Omental fat pad (tissue), 4 donors: ENCODE results near the gene AKAP12. TPM values are rescaled to one million over a fixed set of nuclear protein-coding genes. Genes with fewer than 3 reads are reported as not detected.
"Not testable (repeated sequence)": the region's sequence is repeated elsewhere in the genome, so short reads cannot be mapped to it uniquely, and the experiment has no call there.

Experiments
- ATAC-seq: fragments of 150-250 bp; one replicate; pipeline ENCODE4 v1.9.1; 2016; ENCODE audit warnings: mild to moderate bottlenecking, moderate library complexity; ENCODE audit not compliant: low FRiP score
- DNase-seq: peaks from one replicate; pipeline ENCODE4 v3.0.0-alpha.2; 2019; ENCODE audit warnings: low spot score
- total RNA-seq, 4 donors: library from RNA; depleted of rRNA; stranded (reverse); fragments of >200 nt; gene quantifications; one replicate each; pipeline ENCODE4 v1.1.0, GENCODE V29; 2016
- TF ChIP-seq, protein P1 (sequence below), 3 donors: fragments of 450-650 bp; IDR thresholded peaks; one replicate each; pipeline ENCODE4 v1.5.1; 2016 to 2017; ENCODE audit warnings: antibody characterized with exemption in 3 of 3, mild to moderate bottlenecking in 3 of 3, moderate library complexity in 2 of 3

AKAP12 gene
- total RNA-seq, 4 donors from 2014 or later = 151 to 488 (median 216) TPM

DNA sequence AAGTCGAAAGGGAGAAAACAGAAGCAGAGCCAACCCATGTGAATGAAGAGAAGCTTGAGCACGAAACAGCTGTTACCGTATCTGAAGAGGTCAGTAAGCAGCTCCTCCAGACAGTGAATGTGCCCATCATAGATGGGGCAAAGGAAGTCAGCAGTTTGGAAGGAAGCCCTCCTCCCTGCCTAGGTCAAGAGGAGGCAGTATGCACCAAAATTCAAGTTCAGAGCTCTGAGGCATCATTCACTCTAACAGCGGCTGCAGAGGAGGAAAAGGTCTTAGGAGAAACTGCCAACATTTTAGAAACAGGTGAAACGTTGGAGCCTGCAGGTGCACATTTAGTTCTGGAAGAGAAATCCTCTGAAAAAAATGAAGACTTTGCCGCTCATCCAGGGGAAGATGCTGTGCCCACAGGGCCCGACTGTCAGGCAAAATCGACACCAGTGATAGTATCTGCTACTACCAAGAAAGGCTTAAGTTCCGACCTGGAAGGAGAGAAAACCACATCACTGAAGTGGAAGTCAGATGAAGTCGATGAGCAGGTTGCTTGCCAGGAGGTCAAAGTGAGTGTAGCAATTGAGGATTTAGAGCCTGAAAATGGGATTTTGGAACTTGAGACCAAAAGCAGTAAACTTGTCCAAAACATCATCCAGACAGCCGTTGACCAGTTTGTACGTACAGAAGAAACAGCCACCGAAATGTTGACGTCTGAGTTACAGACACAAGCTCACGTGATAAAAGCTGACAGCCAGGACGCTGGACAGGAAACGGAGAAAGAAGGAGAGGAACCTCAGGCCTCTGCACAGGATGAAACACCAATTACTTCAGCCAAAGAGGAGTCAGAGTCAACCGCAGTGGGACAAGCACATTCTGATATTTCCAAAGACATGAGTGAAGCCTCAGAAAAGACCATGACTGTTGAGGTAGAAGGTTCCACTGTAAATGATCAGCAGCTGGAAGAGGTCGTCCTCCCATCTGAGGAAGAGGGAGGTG, 112.9 kb downstream of the AKAP12 start:
- no peak for DNase-seq

DNA sequence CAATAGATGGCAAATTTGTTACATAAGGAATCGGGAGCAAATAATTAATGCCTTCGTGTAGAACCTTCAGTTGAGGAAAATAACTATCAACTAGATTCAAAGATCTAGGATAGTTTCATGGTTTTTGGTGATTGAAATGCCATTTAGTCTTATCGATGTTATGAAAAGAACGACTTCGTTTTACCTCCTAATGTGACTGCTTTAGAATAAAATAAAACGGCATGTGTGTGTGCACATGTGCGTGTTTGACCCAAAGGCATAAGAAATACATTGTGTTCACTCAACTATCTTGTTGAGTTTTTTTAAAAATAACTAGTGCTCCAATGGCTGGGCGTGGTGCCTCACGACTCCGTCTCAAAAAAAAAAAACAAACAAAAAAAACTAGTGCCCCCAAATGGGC, 114.0 kb downstream of the AKAP12 start:
- TF ChIP-seq, protein P1, sequence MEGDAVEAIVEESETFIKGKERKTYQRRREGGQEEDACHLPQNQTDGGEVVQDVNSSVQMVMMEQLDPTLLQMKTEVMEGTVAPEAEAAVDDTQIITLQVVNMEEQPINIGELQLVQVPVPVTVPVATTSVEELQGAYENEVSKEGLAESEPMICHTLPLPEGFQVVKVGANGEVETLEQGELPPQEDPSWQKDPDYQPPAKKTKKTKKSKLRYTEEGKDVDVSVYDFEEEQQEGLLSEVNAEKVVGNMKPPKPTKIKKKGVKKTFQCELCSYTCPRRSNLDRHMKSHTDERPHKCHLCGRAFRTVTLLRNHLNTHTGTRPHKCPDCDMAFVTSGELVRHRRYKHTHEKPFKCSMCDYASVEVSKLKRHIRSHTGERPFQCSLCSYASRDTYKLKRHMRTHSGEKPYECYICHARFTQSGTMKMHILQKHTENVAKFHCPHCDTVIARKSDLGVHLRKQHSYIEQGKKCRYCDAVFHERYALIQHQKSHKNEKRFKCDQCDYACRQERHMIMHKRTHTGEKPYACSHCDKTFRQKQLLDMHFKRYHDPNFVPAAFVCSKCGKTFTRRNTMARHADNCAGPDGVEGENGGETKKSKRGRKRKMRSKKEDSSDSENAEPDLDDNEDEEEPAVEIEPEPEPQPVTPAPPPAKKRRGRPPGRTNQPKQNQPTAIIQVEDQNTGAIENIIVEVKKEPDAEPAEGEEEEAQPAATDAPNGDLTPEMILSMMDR (IDR thresholded peaks at IDR 0.05) = no peak
- DNase-seq = no peak
- ATAC-seq = no peak

More for the DNA sequence above, 112.9 kb downstream of the AKAP12 start:
- no peak for ATAC-seq
- TF ChIP-seq, protein P1 (IDR thresholded peaks at IDR 0.05) = no peak

DNA sequence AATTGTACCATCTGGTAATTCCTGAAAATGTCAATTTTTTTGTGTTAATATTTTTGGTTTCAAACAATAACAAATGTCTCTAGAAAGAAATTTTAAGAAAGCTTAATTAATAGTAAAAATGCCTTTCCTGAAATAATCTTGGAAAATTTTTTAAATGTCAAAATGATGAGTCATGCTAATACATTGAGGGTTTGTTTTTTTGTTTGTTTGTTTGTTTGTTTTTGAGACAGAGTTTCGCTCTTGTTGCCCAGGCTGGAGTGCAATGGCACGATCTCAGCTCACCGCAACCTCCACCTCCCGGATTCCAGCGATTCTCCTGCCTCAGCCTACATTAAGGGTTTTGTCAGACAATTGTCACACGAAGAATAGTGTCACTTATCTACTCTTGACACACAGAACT, 117.2 kb downstream of the AKAP12 start:
- DNase-seq, ATAC-seq: not testable (repeated sequence)

DNA sequence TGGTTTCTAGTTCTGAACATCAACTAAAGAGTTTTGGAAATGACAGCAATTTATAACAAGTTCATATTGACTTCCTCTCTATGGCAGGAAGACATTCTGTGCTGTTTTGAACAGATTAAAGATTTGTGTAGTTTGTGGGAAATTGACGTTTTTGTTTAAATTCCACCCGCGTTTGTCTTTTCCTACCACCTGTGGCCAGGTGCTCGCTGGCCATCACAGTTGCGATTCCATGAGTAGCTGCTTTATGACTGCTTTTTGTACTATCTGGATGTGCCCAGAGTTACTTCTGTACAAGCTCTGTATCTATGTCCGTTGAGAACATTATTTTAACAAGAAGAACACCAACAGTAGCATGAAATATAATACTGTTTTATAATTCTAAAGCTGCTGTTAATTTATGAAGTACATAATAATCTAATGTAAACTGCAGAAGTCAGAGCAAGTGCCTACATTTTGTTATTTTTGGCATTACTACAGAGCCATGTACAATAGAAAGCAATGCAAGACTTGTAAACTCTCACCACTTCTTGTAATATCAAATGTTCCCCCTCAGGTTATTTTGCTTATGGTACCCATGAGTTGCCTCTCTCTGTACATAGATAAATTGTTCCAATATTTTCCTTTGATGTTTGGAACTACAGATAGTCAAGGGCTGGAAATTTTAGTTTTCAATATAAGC, 118.1 kb downstream of the AKAP12 start:
- ATAC-seq (no peak), DNase-seq (no peak)
- TF ChIP-seq, protein P1 (IDR thresholded peaks at IDR 0.05) = no peak

DNA sequence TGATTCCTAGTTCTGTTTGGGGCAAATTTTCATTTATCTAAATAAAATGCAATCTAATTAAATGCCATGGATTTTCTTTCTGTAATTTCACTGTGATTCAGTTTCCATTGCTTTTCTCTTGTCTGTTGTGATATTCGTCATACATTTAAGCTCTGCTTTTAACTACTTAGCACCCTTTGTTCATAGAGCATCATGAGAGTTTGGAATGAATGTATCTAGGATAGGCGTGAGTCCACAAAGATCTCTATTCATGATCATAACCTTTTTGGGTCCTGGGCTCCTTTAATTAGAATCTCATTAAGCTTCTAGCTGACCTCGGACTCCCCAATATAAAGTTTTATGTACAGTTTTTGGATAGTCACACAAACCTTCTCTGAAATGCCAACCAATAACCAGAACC, 118.7 kb downstream of the AKAP12 start:
- TF ChIP-seq, protein P1 (IDR thresholded peaks at IDR 0.05) = no peak
- ATAC-seq = no peak
- no peak for DNase-seq

DNA sequence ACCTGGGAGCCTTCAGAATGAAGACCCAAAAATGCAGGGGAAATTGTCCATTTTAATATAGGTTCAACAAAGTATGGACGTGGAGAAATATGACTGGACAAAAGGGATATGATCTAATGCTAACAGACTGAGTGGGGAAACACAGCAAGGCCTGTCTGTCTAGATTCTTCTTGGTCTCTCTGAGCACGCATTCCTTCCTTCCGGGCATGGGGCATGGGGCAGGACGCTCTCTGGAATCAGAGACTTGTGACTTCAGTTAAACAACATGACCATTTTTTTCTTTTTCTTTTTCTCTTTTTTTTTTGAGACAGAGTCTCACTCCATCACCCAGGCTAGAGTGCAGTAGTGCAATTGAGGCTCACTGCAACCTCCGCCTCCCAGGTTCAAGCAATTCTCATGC, 119.7 kb downstream of the AKAP12 start:
- DNase-seq (no peak), ATAC-seq (no peak)
- TF ChIP-seq, protein P1 (IDR thresholded peaks at IDR 0.05) = no peak

DNA sequence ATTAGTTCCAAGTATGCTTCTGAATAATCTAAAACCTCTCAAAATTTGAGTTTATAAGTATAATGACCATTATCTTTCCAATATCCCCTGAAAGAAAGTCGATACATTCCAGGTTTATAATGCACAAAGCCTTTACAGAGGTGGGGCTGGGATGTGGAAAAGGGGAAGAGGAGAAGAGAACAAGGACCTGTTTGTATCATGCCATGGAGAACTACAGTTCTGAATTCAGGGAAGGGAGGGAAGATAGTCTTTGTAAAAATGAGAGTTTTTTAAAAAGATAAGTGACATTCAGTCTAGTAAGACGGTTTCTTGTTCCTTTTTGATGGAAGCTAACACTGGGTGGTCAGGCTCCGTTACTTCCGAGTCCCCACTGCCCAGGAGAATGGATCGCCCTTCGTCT, 125.5 kb downstream of the AKAP12 start:
- ATAC-seq = no peak
- DNase-seq = no peak
- TF ChIP-seq, protein P1 (IDR thresholded peaks at IDR 0.05) = no peak
